C4-2B (cell line): ENCODE data around the gene DSPP.

ENCODE experiments used
- CTCF ChIP-seq: fragments of 450-650 bp; conservative IDR thresholded peaks from 2 replicates; pipeline ENCODE4 v1.5.1; 2017; ENCODE audit warnings: mild to moderate bottlenecking
- ZFX ChIP-seq: fragments of 450-650 bp; IDR thresholded peaks from 2 replicates; pipeline ENCODE4 v1.6.1; 2017

GRCh38 chr4:87662871-87663270, 54.5 kb downstream of the DSPP start:
- TF ChIP-seq CTCF (no peak), ZFX (no peak)
